ENCODE data around the gene SLX9.

The SLX9 gene

DNA sequence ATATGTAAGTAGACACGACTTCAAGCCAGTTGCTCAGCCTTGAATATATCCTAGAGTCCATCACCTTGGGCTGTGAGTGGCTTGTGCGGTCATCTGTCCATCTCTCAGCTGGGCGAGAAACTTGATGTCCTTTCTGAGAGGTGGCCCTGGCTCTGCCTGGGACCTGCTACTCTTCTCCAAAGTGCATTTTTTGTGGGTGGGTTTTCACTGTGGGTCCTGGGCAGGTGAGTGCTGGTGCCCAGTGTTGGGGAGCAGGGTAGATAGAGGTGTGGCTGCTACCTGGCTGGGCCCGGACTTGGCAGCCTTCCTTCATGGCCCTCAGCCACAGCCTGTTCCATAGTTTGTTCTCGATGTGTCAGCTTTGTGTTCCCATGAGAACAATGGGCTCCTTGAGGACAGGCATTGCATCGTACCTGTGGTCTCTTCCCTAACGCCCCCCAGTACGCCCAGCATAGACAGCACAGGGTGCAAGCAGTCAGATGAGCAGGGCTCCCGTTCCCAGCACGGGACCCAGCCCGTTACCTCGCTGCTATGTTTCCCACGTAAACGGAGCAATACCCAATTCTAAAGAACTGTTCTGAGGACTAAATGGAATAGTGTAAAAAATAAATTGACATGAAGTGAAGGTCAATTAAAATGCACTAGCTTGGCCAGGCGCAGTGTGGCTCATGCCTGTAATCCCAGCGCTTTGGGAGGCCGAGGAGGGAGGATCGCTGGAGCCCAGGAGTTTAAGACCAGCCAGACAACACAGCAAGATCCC, 877 bp upstream of the SLX9 start:
- no peak for DNase-seq
- Histone ChIP-seq H2AK5ac (ENCODE audit: low read length) (peak overlapping the region; percentile 20), H4K12ac (ENCODE audit: low read depth, low read length) (peak overlapping the region; percentile 89), H3K4me1 (ENCODE audit: control insufficient read depth in 1 of 2, insufficient read depth in 2 of 2, low read length in 2 of 2) (peaks cover 6% of the 10 kb centered on the region in 2 experiments), H4K91ac (ENCODE audit: low read depth, low read length) (peak overlapping the region; percentile 91), H4K8ac (ENCODE audit: low read depth, low read length) (peak overlapping the region; percentile 96), H3K4me3 (ENCODE audit: low read depth, low read length) (peak overlapping the region; percentile 98), H3K18ac (ENCODE audit: low read length) (peak overlapping the region; percentile 69), H2AFZ (ENCODE audit: insufficient read depth, low read length, poor library complexity) (peak overlapping the region; percentile 66), H3K27ac (ENCODE audit: low read depth, low read length) (no peak overlapping the region), H2BK5ac (ENCODE audit: low read depth, low read length, poor library complexity) (no peak overlapping the region), H3K9me3 (ENCODE audit: insufficient read depth, low read depth, low read length) (no peaks in the 10 kb centered on the region), H2BK120ac (ENCODE audit: insufficient read depth, low read length, poor library complexity) (no peak overlapping the region), H3K4me2 (ENCODE audit: low read length) (peak overlapping the region; percentile 84), H3K9ac (ENCODE audit: low read length) (no peak overlapping the region), H3K23ac (ENCODE audit: low read length) (no peak overlapping the region), H3K4ac (ENCODE audit: low read depth, low read length) (no peak overlapping the region), H3K36me3 (ENCODE audit: control insufficient read depth in 1 of 2, insufficient read depth in 2 of 2, low read length in 2 of 2) (peaks cover 11 to 13% of the 10 kb centered on the region in 2 experiments), H3K79me1 (ENCODE audit: low read length) (peaks cover 5% of the 10 kb centered on the region), H3K14ac (ENCODE audit: low read length) (no peak overlapping the region), H3K79me2 (ENCODE audit: control insufficient read depth, insufficient read depth, low read length, poor library complexity) (peaks cover 7% of the 10 kb centered on the region), H3K27me3 (ENCODE audit: insufficient read depth, low read length) (peaks cover 4% of the 10 kb centered on the region), H2BK12ac (ENCODE audit: low read length) (no peak overlapping the region)
- no CpG with 5 or more reads among the region's 18 CpGs for WGBS (ENCODE audit: extremely low coverage, insufficient coverage, insufficient read length)

DNA sequence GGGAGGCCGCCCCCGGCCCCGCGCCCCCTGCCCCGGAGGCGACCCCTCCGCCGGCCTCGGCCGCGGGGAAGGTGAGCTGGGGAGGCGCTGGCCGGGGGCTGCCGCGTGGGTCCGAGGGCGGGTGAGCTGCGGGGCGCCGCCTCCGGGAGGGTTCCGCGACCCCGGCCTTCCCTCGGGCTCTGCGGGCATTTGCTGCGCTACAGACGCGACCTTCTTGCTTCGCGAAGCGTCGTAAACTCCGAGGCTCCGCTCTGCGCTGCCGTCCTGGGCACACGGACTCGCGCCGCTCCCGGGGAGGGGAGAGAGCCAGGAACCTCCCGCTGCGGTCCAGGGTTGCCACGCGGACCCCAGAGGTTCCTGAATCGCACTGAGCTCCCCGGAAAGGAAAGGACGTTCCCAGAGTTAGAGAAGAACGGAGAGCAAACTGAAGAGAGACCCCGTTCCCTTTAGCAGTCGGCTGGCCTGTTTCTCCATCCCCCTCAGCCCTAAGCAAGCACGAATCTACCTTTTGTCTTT, 345 bp downstream of the SLX9 start:
- Histone ChIP-seq H2AFZ (ENCODE audit: insufficient read depth, low read length, poor library complexity) (peak overlapping the region; percentile 24), H2BK12ac (ENCODE audit: low read length) (no peak overlapping the region), H3K23ac (ENCODE audit: low read length) (no peak overlapping the region), H2BK120ac (ENCODE audit: insufficient read depth, low read length, poor library complexity) (peak overlapping the region; percentile 4), H4K91ac (ENCODE audit: low read depth, low read length) (no peak overlapping the region), H3K4ac (ENCODE audit: low read depth, low read length) (peak overlapping the region; percentile 30), H3K4me2 (ENCODE audit: low read length) (peak overlapping the region; percentile 94), H3K18ac (ENCODE audit: low read length) (peak overlapping the region; percentile 4), H4K8ac (ENCODE audit: low read depth, low read length) (peak overlapping the region; percentile 96), H3K79me1 (ENCODE audit: low read length) (peaks cover 5% of the 10 kb centered on the region), H3K4me1 (ENCODE audit: control insufficient read depth in 1 of 2, insufficient read depth in 2 of 2, low read length in 2 of 2) (peaks cover 6% of the 10 kb centered on the region in 2 experiments), H3K79me2 (ENCODE audit: control insufficient read depth, insufficient read depth, low read length, poor library complexity) (peaks cover 7% of the 10 kb centered on the region), H3K9ac (ENCODE audit: low read length) (peak overlapping the region; percentile 84), H3K27me3 (ENCODE audit: insufficient read depth, low read length) (no peaks in the 10 kb centered on the region), H3K9me3 (ENCODE audit: insufficient read depth, low read depth, low read length) (no peaks in the 10 kb centered on the region), H4K12ac (ENCODE audit: low read depth, low read length) (peak overlapping the region; percentile 13), H3K36me3 (ENCODE audit: control insufficient read depth in 1 of 2, insufficient read depth in 2 of 2, low read length in 2 of 2) (peaks cover 22 to 24% of the 10 kb centered on the region in 2 experiments), H2BK5ac (ENCODE audit: low read depth, low read length, poor library complexity) (no peak overlapping the region), H2AK5ac (ENCODE audit: low read length) (no peak overlapping the region), H3K27ac (ENCODE audit: low read depth, low read length) (no peak overlapping the region), H3K14ac (ENCODE audit: low read length) (peak overlapping the region; percentile 19), H3K4me3 (ENCODE audit: low read depth, low read length) (peak overlapping the region; percentile 98)
- peak in 1 of 2 donors; percentile 33 for DNase-seq
- no CpG with 5 or more reads among the region's 53 CpGs for WGBS (ENCODE audit: extremely low coverage, insufficient coverage, insufficient read length)

DNA sequence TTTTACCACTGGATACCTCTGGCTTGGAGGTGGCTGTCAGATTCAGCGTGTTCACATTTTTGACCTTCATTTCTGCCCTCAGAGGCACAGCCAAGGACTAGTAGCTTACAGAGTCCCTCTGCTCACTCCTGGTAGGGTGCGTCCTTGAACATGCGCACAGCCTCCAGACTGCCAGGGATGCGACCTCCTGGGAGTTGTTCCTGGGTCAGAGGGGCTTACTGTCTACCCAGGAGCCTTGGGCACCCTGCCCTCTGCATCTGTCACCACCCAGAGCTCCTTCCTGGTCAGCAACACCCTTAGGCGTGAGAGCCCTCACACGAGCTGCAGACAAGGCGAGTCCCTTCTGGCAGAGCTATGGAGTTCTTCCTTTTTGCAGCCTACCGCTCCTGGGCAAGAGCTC, 1.7 kb downstream of the SLX9 start:
- no peak overlapping the region for H3K14ac ChIP-seq (ENCODE audit: low read length)
- H2BK120ac ChIP-seq (ENCODE audit: insufficient read depth, low read length, poor library complexity) = no peak overlapping the region
- H3K4me1 ChIP-seq (ENCODE audit: control insufficient read depth in 1 of 2, insufficient read depth in 2 of 2, low read length in 2 of 2) = peaks cover 6% of the 10 kb centered on the region in 2 experiments
- H2AK5ac ChIP-seq (ENCODE audit: low read length) = no peak overlapping the region
- H3K23ac ChIP-seq (ENCODE audit: low read length) = no peak overlapping the region
- no peaks in the 10 kb centered on the region for H3K9me3 ChIP-seq (ENCODE audit: insufficient read depth, low read depth, low read length)
- H4K8ac ChIP-seq (ENCODE audit: low read depth, low read length) = no peak overlapping the region
- no peak overlapping the region for H3K27ac ChIP-seq (ENCODE audit: low read depth, low read length)
- H3K36me3 ChIP-seq (ENCODE audit: control insufficient read depth in 1 of 2, insufficient read depth in 2 of 2, low read length in 2 of 2) = peaks cover 27 to 30% of the 10 kb centered on the region in 2 experiments
- H2BK5ac ChIP-seq (ENCODE audit: low read depth, low read length, poor library complexity) = no peak overlapping the region
- WGBS (ENCODE audit: extremely low coverage, insufficient coverage, insufficient read length) = no CpG with 5 or more reads among the region's 8 CpGs
- no peak for DNase-seq
- no peak overlapping the region for H2BK12ac ChIP-seq (ENCODE audit: low read length)
- H3K9ac ChIP-seq (ENCODE audit: low read length) = no peak overlapping the region
- H4K12ac ChIP-seq (ENCODE audit: low read depth, low read length) = no peak overlapping the region
- no peak overlapping the region for H3K4me2 ChIP-seq (ENCODE audit: low read length)
- H3K4ac ChIP-seq (ENCODE audit: low read depth, low read length) = peak overlapping the region; percentile 24
- H4K91ac ChIP-seq (ENCODE audit: low read depth, low read length) = no peak overlapping the region
- no peaks in the 10 kb centered on the region for H3K27me3 ChIP-seq (ENCODE audit: insufficient read depth, low read length)
- H3K4me3 ChIP-seq (ENCODE audit: low read depth, low read length) = peak overlapping the region; percentile 31
- no peak overlapping the region for H2AFZ ChIP-seq (ENCODE audit: insufficient read depth, low read length, poor library complexity)
- peaks cover 5% of the 10 kb centered on the region for H3K79me1 ChIP-seq (ENCODE audit: low read length)
- H3K79me2 ChIP-seq (ENCODE audit: control insufficient read depth, insufficient read depth, low read length, poor library complexity) = peaks cover 7% of the 10 kb centered on the region
- H3K18ac ChIP-seq (ENCODE audit: low read length) = peak overlapping the region; percentile 48

DNA sequence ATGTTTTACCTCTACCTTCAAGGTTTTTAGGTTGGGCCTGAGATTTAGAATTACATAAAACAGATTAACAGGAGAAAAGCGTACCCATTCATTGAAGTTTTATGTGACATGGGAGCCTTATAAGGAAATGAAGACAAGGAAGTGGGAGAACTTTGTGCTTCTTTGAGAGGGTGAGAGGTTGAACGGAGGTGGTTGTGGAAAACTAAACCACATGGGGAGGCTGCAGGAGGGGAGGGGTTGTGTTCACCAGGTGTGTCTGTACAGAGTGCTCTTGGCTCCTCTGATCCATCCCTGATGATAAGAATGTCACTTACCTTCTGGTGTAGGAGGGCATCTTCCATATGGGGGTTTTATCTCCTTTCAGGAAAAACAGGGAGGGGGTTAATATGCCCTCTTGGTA, 2.7 kb downstream of the SLX9 start:
- Histone ChIP-seq H3K36me3 (ENCODE audit: control insufficient read depth in 1 of 2, insufficient read depth in 2 of 2, low read length in 2 of 2) (peaks cover 30 to 36% of the 10 kb centered on the region in 2 experiments), H2BK5ac (ENCODE audit: low read depth, low read length, poor library complexity) (no peak overlapping the region), H2AK5ac (ENCODE audit: low read length) (no peak overlapping the region), H4K8ac (ENCODE audit: low read depth, low read length) (no peak overlapping the region), H3K79me1 (ENCODE audit: low read length) (peaks cover 5% of the 10 kb centered on the region), H4K12ac (ENCODE audit: low read depth, low read length) (no peak overlapping the region), H2BK120ac (ENCODE audit: insufficient read depth, low read length, poor library complexity) (no peak overlapping the region), H2AFZ (ENCODE audit: insufficient read depth, low read length, poor library complexity) (no peak overlapping the region), H3K23ac (ENCODE audit: low read length) (no peak overlapping the region), H3K18ac (ENCODE audit: low read length) (no peak overlapping the region), H4K91ac (ENCODE audit: low read depth, low read length) (no peak overlapping the region), H3K27ac (ENCODE audit: low read depth, low read length) (no peak overlapping the region), H3K4me1 (ENCODE audit: control insufficient read depth in 1 of 2, insufficient read depth in 2 of 2, low read length in 2 of 2) (peaks cover 6% of the 10 kb centered on the region in 2 experiments), H3K4me2 (ENCODE audit: low read length) (no peak overlapping the region), H3K9me3 (ENCODE audit: insufficient read depth, low read depth, low read length) (no peaks in the 10 kb centered on the region), H3K14ac (ENCODE audit: low read length) (no peak overlapping the region), H2BK12ac (ENCODE audit: low read length) (no peak overlapping the region), H3K4me3 (ENCODE audit: low read depth, low read length) (no peak overlapping the region), H3K4ac (ENCODE audit: low read depth, low read length) (no peak overlapping the region), H3K9ac (ENCODE audit: low read length) (no peak overlapping the region), H3K79me2 (ENCODE audit: control insufficient read depth, insufficient read depth, low read length, poor library complexity) (peaks cover 7% of the 10 kb centered on the region), H3K27me3 (ENCODE audit: insufficient read depth, low read length) (no peaks in the 10 kb centered on the region)
- WGBS (ENCODE audit: extremely low coverage, insufficient coverage, insufficient read length) = no CpG with 5 or more reads among the region's 2 CpGs
- no peak for DNase-seq

Measured in trophoblast cell (in vitro differentiated cells and primary cell).